Adipose tissue (tissue), 3 donors: Measurements from ENCODE around the gene NKAPD1. TPM values are rescaled to one million over a fixed set of nuclear protein-coding genes. Genes with fewer than 3 reads are reported as not detected.

Experiments
- H3K27ac ChIP-seq: one replicate; pipeline ENCODE4 v1.5.1; 2013; ENCODE audit warnings: low read depth, low read length
- WGBS, 3 donors: extraction: QIAGEN DNeasy Blood & Tissue Kit; methylation state at CpG; one replicate each; pipeline ENCODE4 v1.1.7; 2013; 5-methylcytosine and 5-hydroxymethylcytosine counted together
- polyA plus RNA-seq, 3 donors: library from polyadenylated mRNA; stranded (reverse); fragments of 200-250 nt; gene quantifications; one replicate each; pipeline ENCODE4 v1.2.3, GENCODE V29; 2013
- donor health status: healthy with polysubstance abuse.
- donor health status: Bipolar disorder and iron deficiency.
- donor health status: healthy.

The NKAPD1 gene
- polyA plus RNA-seq, 3 donors: 11.9 to 12.8 (median 11.9) TPM

GRCh38 chr11:112128483-112129121 is 54.5 kb downstream of the NKAPD1 start:
- no peak overlapping the region for H3K27ac ChIP-seq
- WGBS, 3 donors: 56 to 64% (median 61%) methylated on average over 3 of the region's 3 CpGs

- H3K27ac ChIP-seq: no peak overlapping the region
- 58 to 79% (median 67%) methylated on average over 5 of the region's 5 CpGs for WGBS, 3 donors
These were observed 55.6 kb downstream of the NKAPD1 start for GRCh38 chr11:112129656-112130055.

- 59 to 85% (median 59%) methylated on average over 2 of the region's 2 CpGs for whole genome bisulfite sequencing, 3 donors
- H3K27ac ChIP-seq: no peak overlapping the region
These were observed 58.6 kb downstream of the NKAPD1 start for GRCh38 chr11:112132737-112133136.

GRCh38 chr11:112134473-112134872 is 60.4 kb downstream of the NKAPD1 start:
- no peak overlapping the region for H3K27ac ChIP-seq
- 80 to 93% (median 85%) methylated on average over 3 of the region's 4 CpGs for WGBS, 3 donors

Other genes with a start within 250 kb of the NKAPD1 start
- 10 to 100 TPM; 13.2 to 39.5 (median 18.9) TPM for gene ALG9, start 202.7 kb upstream of the NKAPD1 start, polyA plus RNA-seq
- gene FDXACB1, start 195.1 kb upstream of the NKAPD1 start, polyA plus RNA-seq: 1 to 10 TPM in 2 of 3 donors, under 1 TPM in 1; 0.89 to 1.8 (median 1.5) TPM
- 10 to 100 TPM; 21.3 to 37.8 (median 29.8) TPM for gene CFAP68, start 194.8 kb upstream of the NKAPD1 start, polyA plus RNA-seq
- gene CRYAB, start 162.5 kb upstream of the NKAPD1 start, polyA plus RNA-seq: 100 to 1,000 TPM; 100 to 770 (median 580) TPM
- gene HSPB2, start 161.6 kb upstream of the NKAPD1 start, polyA plus RNA-seq: 10 to 100 TPM in 2 of 3 donors, 1 to 10 TPM in 1; 2.0 to 32.5 (median 15.6) TPM
- gene C11orf52, start 155.4 kb upstream of the NKAPD1 start, polyA plus RNA-seq: 10 to 100 TPM in 1 of 3 donors, 1 to 10 TPM in 2; 2.7 to 22.0 (median 4.4) TPM
- 10 to 100 TPM in 2 of 3 donors, 1 to 10 TPM in 1; 4.9 to 45.3 (median 24.4) TPM for gene DIXDC1, start 137.0 kb upstream of the NKAPD1 start, polyA plus RNA-seq
- 10 to 100 TPM; 12.4 to 67.8 (median 29.4) TPM for gene DLAT, start 48.9 kb upstream of the NKAPD1 start, polyA plus RNA-seq
- 1 to 10 TPM in 1 of 3 donors, under 1 TPM in 2; 0.76 to 1.3 (median 0.86) TPM for gene PIH1D2, start 282 bp upstream of the NKAPD1 start, polyA plus RNA-seq
- 100 to 1,000 TPM in 2 of 3 donors, 10 to 100 TPM in 1; 45.3 to 118 (median 118) TPM for gene TIMM8B, start 12.5 kb downstream of the NKAPD1 start, polyA plus RNA-seq
- 100 to 1,000 TPM in 2 of 3 donors, 10 to 100 TPM in 1; 62.5 to 170 (median 133) TPM for gene SDHD, start 12.6 kb downstream of the NKAPD1 start, polyA plus RNA-seq
- gene IL18, start 89.8 kb downstream of the NKAPD1 start, polyA plus RNA-seq: 10 to 100 TPM in 1 of 3 donors, 1 to 10 TPM in 2; 3.2 to 26.2 (median 5.5) TPM
- not detected for gene TEX12, start 93.1 kb downstream of the NKAPD1 start, polyA plus RNA-seq
- 1 to 10 TPM in 1 of 3 donors, under 1 TPM in 2; 0.77 to 5.2 (median 0.98) TPM for gene BCO2, start 101.2 kb downstream of the NKAPD1 start, polyA plus RNA-seq
- 10 to 100 TPM; 10.4 to 36.1 (median 25.6) TPM for gene PTS, start 152.1 kb downstream of the NKAPD1 start, polyA plus RNA-seq
- gene PLET1, start 186.6 kb downstream of the NKAPD1 start, polyA plus RNA-seq: not detected